HCT116 (cell line): ENCODE results near the gene SLC5A5. TPM values are rescaled to one million over a fixed set of nuclear protein-coding genes. Genes with fewer than 3 reads are reported as not detected.

Experiments
- ATAC-seq: fragments of 200-7000 bp; cut with Tn5 transposase; 2 replicates; pipeline ENCODE4 v1.9.1; 2020; ENCODE audit warnings: mild to moderate bottlenecking, moderate library complexity
- Bru-seq: library from RNA; stranded (reverse); fragments of 400-500 nt; gene quantifications from one replicate; lab custom pipeline; 2021; lab: Mats Ljungman, UMichigan
- BruChase-seq, 2 experiments: library from RNA; stranded (reverse); fragments of 400-500 nt; gene quantifications; one replicate each; lab custom pipeline; 2021; lab: Mats Ljungman, UMichigan
- BruUV-seq: library from RNA; stranded (reverse); fragments of 400-500 nt; replicated peaks from 2 replicates; lab custom pipeline; 2021; lab: Mats Ljungman, UMichigan
- CTCF ChIA-PET: fragments of 300-600 bp; sonication (Branson Sonifier 250); formaldehyde crosslinking; loops from one replicate; lab custom pipeline; 2021; ENCODE audit warnings: antibody characterized with exemption; lab: Charles Lee
- POLR2A ChIA-PET: fragments of 300-600, 350-600 bp; sonication (Branson Sonifier 250); formaldehyde crosslinking; loops from one replicate; lab custom pipeline; 2021; ENCODE audit warnings: antibody characterized with exemption; lab: Charles Lee
- RAD21 ChIA-PET, 2 experiments: fragments of 300-600 bp; sonication (Branson Sonifier 250); formaldehyde crosslinking; loops; one replicate each; lab custom pipeline; 2023; ENCODE audit warnings: low total read pairs in 2 of 2; ENCODE audit not compliant: uncharacterized antibody in 2 of 2, unreplicated experiment in 2 of 2, low non-redundant PET in 1 of 2; lab: Charles Lee
- DNase-seq: peaks from one replicate; pipeline ENCODE4 v3.0.0-alpha.2; 2010; ENCODE audit warnings: low read depth, low spot score
- H2AFZ ChIP-seq: fragments of 200-600 bp; shearing (Covaris generic), sonication (generic); 2 replicates; pipeline ENCODE4 v1.6.1; 2017; ENCODE audit warnings: low read depth, mixed run types, mixed read lengths, antibody characterized with exemption, low read length; ENCODE audit not compliant: poor library complexity, severe bottlenecking
- H3K27ac ChIP-seq: 2 replicates; pipeline ENCODE4 v1.5.1; 2012; ENCODE audit warnings: low read depth, low read length
- H3K27me3 ChIP-seq: fragments of 200-600 bp; sonication (generic); 2 replicates; pipeline ENCODE4 v1.6.1; 2016; ENCODE audit warnings: mixed run types, low read length, mixed read lengths; ENCODE audit not compliant: insufficient read depth
- H3K36me3 ChIP-seq, 2 experiments: fragments of 200-500 bp in 1 of 2; fragments of 200-600 bp in 1 of 2; sonication (Bioruptor generic) in 1 of 2; sonication (generic) in 1 of 2; 2 replicates each; pipeline versions ENCODE4 v1.5.1 to v1.6.1; 2014 to 2016; ENCODE audit warnings: low read length in 2 of 2, inconsistent platforms in 1 of 2, mixed read lengths in 1 of 2, mixed run types in 1 of 2; ENCODE audit not compliant: insufficient read depth in 2 of 2, control insufficient read depth in 1 of 2
- H3K4me1 ChIP-seq, 2 experiments: fragments of 200-600 bp in 1 of 2; sonication (generic) in 1 of 2; 2 replicates each; pipeline versions ENCODE4 v1.5.1 to v1.6.1; 2012 to 2017; ENCODE audit warnings: low read length in 2 of 2, inconsistent platforms in 1 of 2, mild to moderate bottlenecking in 1 of 2, mixed read lengths in 1 of 2, mixed run types in 1 of 2, moderate library complexity in 1 of 2; ENCODE audit not compliant: insufficient read depth in 2 of 2, control insufficient read depth in 1 of 2
- H3K4me2 ChIP-seq: fragments of 200-600 bp; sonication (generic); 2 replicates; pipeline ENCODE4 v1.6.1; 2017; ENCODE audit warnings: mixed run types, low read length, mixed read lengths
- H3K4me3 ChIP-seq, 2 experiments: fragments of 200-600 bp in 1 of 2; sonication (generic) in 1 of 2; replicated peaks in 1 of 2; 2 replicates each; pipeline ENCODE4 v1.5.1; 2011 to 2016; ENCODE audit warnings: low read length in 2 of 2, control low read depth in 1 of 2, low read depth in 1 of 2, mild to moderate bottlenecking in 1 of 2, mixed read lengths in 1 of 2, mixed run types in 1 of 2
- H3K79me2 ChIP-seq: fragments of 200-600 bp; sonication (generic); 2 replicates; pipeline ENCODE4 v1.6.1; 2017; ENCODE audit warnings: mild to moderate bottlenecking, mixed run types, low read length, moderate library complexity, mixed read lengths; ENCODE audit not compliant: insufficient read depth
- H3K9ac ChIP-seq: fragments of 200-600 bp; sonication (generic); 2 replicates; pipeline ENCODE4 v1.6.1; 2016; ENCODE audit warnings: low read length, mixed read lengths
- H3K9me2 ChIP-seq: fragments of 200-600 bp; sonication (generic), shearing (Covaris generic); 2 replicates; pipeline ENCODE4 v1.6.1; 2017; ENCODE audit warnings: mixed run types, mild to moderate bottlenecking, moderate library complexity; ENCODE audit not compliant: insufficient read depth
- H3K9me3 ChIP-seq, 2 experiments: fragments of 200-500 bp in 1 of 2; fragments of 200-600 bp in 1 of 2; sonication (Bioruptor generic) in 1 of 2; sonication (generic) in 1 of 2; 2 replicates each; pipeline ENCODE4 v1.6.1; 2014 to 2017; ENCODE audit warnings: low read length in 2 of 2, mixed read lengths in 2 of 2, inconsistent platforms in 1 of 2, low read depth in 1 of 2, mild to moderate bottlenecking in 1 of 2, mixed run types in 1 of 2, moderate library complexity in 1 of 2; ENCODE audit not compliant: control insufficient read depth in 1 of 2, insufficient read depth in 1 of 2
- H4K20me1 ChIP-seq: fragments of 200-600 bp; sonication (generic), shearing (Covaris generic); 2 replicates; pipeline ENCODE4 v1.6.1; 2017; ENCODE audit warnings: mixed run types, mild to moderate bottlenecking, moderate library complexity; ENCODE audit not compliant: insufficient read depth
- CBX3 ChIP-seq: IDR thresholded peaks from 2 replicates; pipeline ENCODE4 v1.6.1; 2012; ENCODE audit warnings: low read depth
- CEBPB ChIP-seq: IDR thresholded peaks from 2 replicates; pipeline ENCODE4 v1.6.1; 2012; ENCODE audit warnings: low read depth
- CTCF ChIP-seq, 3 experiments: fragments of 200-600 bp in 1 of 3; sonication (generic) in 1 of 3; IDR thresholded peaks in 2 of 3; conservative IDR thresholded peaks in 1 of 3; 2 replicates each; pipeline ENCODE4 v1.5.1; 2012 to 2017; ENCODE audit warnings: low read depth in 2 of 3, low read length in 2 of 3, antibody characterized with exemption in 1 of 3, borderline replicate concordance in 1 of 3, control low read depth in 1 of 3, mild to moderate bottlenecking in 1 of 3, mixed read lengths in 1 of 3, mixed run types in 1 of 3, moderate library complexity in 1 of 3; ENCODE audit not compliant: insufficient read depth in 1 of 3
- EGR1 ChIP-seq: IDR thresholded peaks from 2 replicates; pipeline ENCODE4 v1.6.1; 2012; ENCODE audit warnings: low read depth
- EZH2 ChIP-seq: fragments of 200-600 bp; sonication (generic); IDR thresholded peaks from 2 replicates; pipeline ENCODE4 v1.6.1; 2017; ENCODE audit warnings: antibody characterized with exemption, mixed run types
- FOSL1 ChIP-seq: IDR thresholded peaks from 2 replicates; pipeline ENCODE4 v1.6.1; 2012; ENCODE audit warnings: low read depth
- RAD21 ChIP-seq: IDR thresholded peaks from 2 replicates; pipeline ENCODE4 v1.6.1; 2012; ENCODE audit warnings: low read depth, mild to moderate bottlenecking
- SIN3A ChIP-seq: IDR thresholded peaks from 2 replicates; pipeline ENCODE4 v1.6.1; 2012; ENCODE audit warnings: low read depth
- SRF ChIP-seq: IDR thresholded peaks from 2 replicates; pipeline ENCODE4 v1.6.1; 2012; ENCODE audit warnings: low read depth
- TCF7L2 ChIP-seq: IDR thresholded peaks from 2 replicates; pipeline ENCODE4 v1.7.0; 2011; ENCODE audit warnings: borderline replicate concordance, inconsistent platforms; ENCODE audit not compliant: insufficient read depth, insufficient read length; ENCODE audit errors: extremely low read depth
- ZBTB33 ChIP-seq: IDR thresholded peaks from 2 replicates; pipeline ENCODE4 v1.6.1; 2011; ENCODE audit warnings: mild to moderate bottlenecking, low read length, moderate library complexity; ENCODE audit not compliant: insufficient replicate concordance; ENCODE audit errors: extremely low read depth
- ZFX ChIP-seq: fragments of 450-650 bp; IDR thresholded peaks from 2 replicates; pipeline ENCODE4 v1.6.1; 2017
- intact Hi-C: fragments of 100-400 bp; cut with micrococcal nuclease; formaldehyde crosslinking; loops from 2 replicates; pipeline ENCODE4 v1.10.0; 2022
- long read RNA-seq: library from polyadenylated mRNA; unstranded; transcript quantifications from one replicate; pipeline ENCODE4 v2.0.0, GENCODE V29; 2021; ENCODE audit not compliant: unreplicated experiment
- polyA plus RNA-seq: library from polyadenylated mRNA; unstranded; fragments of >200 nt; gene quantifications from 2 replicates; pipeline ENCODE4 v1.2.1, GENCODE V29; 2012; ENCODE audit warnings: missing spikeins
- total RNA-seq: library from RNA; stranded (reverse); gene quantifications from one replicate; pipeline ENCODE4 v1.2.1, GENCODE V29; 2021; ENCODE audit not compliant: unreplicated experiment
- TF ChIP-seq, protein P1 (sequence below): IDR thresholded peaks from 2 replicates; pipeline ENCODE4 v1.6.1; 2012

The SLC5A5 gene
- 0.59 TPM for total RNA-seq
- polyA plus RNA-seq = 0.32 and 0.34 TPM in 2 replicates
- Bru-seq, nascent RNA = percentile 15 among the genes with signal in this experiment
- BruChase-seq, experiment 1, labeled RNA remaining after a 6-hour chase = percentile 29 among the genes with signal in this experiment
- percentile 24 among the genes with signal in this experiment for BruChase-seq, experiment 2, labeled RNA remaining after a 2-hour chase
- long read RNA-seq, partial matches to known transcripts = 1 of 2 reads
- long read RNA-seq, other reads (novel, unspliced or antisense) = 1 of 2 reads

DNA sequence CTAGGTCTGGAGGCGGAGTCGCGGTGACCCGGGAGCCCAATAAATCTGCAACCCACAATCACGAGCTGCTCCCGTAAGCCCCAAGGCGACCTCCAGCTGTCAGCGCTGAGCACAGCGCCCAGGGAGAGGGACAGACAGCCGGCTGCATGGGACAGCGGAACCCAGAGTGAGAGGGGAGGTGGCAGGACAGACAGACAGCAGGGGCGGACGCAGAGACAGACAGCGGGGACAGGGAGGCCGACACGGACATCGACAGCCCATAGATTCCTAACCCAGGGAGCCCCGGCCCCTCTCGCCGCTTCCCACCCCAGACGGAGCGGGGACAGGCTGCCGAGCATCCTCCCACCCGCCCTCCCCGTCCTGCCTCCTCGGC lies at the start of gene SLC5A5:
SLC5A5 (plus strand) TSS at position 68 of the 373 bp plus-strand sequence. CDS start 375 bp downstream, outside the sequence.
- TF ChIP-seq CBX3 (no peak), RAD21 (no peak), EZH2 (no peak), TCF7L2 (no peak), FOSL1 (no peak), SRF (no peak), CEBPB (no peak), ZFX (no peak), CTCF (IDR thresholded peaks at IDR 0.05 in 2 of 3, conservative IDR thresholded peaks at IDR 0.05 in 1 of 3; ENCODE audit: borderline replicate concordance in 1 of 3, insufficient read depth in 1 of 3, low read depth in 2 of 3, low read length in 2 of 3) (no peak), SIN3A (no peak), EGR1 (no peak), ZBTB33 (no peak)
- TF ChIP-seq, protein P1, sequence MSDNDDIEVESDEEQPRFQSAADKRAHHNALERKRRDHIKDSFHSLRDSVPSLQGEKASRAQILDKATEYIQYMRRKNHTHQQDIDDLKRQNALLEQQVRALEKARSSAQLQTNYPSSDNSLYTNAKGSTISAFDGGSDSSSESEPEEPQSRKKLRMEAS = no peak
- TF ChIP-seq, all 23 proteins: peak for 0
- BruUV-seq = no TSS peak
- CTCF ChIA-PET = interaction anchor here (0.6 to 3.4 kb wide), 5 partner anchors 18 to 125 kb away, joined by 3 to 39 read pairs (median 10); partner anchors contain the start of gene CCDC124
- no peaks in the 10 kb centered on the region for H3K9me2 ChIP-seq
- intact Hi-C loops = loop anchor here (2.0 kb wide), 1 partner anchor 125 kb away; no protein-coding TSS in a partner anchor
- H3K9ac ChIP-seq = no peak within 1 kb of the TSS
- H3K9me3 ChIP-seq = no peaks in the 10 kb centered on the region
- no peaks in the 10 kb centered on the region for H3K36me3 ChIP-seq
- no peaks in the 10 kb centered on the region for H3K27me3 ChIP-seq
- H2AFZ ChIP-seq = no peak within 1 kb of the TSS
- POLR2A ChIA-PET = interaction anchor here (0.9 to 1.6 kb wide), 3 partner anchors 12 to 61 kb away, joined by 4 to 9 read pairs (median 7); partner anchors contain the start of genes CCDC124 and RPL18A
- RAD21 ChIA-PET = interaction anchor here in 1 of 2 experiments (2.6 kb wide), 1 partner anchor 61 kb away, joined by 14 read pairs; the partner anchor contains the start of gene CCDC124
- no peak within 1 kb of the TSS for H3K27ac ChIP-seq
- H3K4me2 ChIP-seq = no peak within 1 kb of the TSS
- no peak within 1 kb of the TSS for H3K4me3 ChIP-seq
- no peaks in the 10 kb centered on the region for H4K20me1 ChIP-seq
- H3K79me2 ChIP-seq = no peaks in the 10 kb centered on the region
- peaks cover 10 to 21% of the 10 kb centered on the region in 2 experiments for H3K4me1 ChIP-seq
- DNase-seq = no peak
- no peak for ATAC-seq
